ENCODE measurements around the gene JMJD6.
A peak's percentile ranks its signal among the peaks of the same experiment; 100 is the strongest.

The JMJD6 gene

DNA sequence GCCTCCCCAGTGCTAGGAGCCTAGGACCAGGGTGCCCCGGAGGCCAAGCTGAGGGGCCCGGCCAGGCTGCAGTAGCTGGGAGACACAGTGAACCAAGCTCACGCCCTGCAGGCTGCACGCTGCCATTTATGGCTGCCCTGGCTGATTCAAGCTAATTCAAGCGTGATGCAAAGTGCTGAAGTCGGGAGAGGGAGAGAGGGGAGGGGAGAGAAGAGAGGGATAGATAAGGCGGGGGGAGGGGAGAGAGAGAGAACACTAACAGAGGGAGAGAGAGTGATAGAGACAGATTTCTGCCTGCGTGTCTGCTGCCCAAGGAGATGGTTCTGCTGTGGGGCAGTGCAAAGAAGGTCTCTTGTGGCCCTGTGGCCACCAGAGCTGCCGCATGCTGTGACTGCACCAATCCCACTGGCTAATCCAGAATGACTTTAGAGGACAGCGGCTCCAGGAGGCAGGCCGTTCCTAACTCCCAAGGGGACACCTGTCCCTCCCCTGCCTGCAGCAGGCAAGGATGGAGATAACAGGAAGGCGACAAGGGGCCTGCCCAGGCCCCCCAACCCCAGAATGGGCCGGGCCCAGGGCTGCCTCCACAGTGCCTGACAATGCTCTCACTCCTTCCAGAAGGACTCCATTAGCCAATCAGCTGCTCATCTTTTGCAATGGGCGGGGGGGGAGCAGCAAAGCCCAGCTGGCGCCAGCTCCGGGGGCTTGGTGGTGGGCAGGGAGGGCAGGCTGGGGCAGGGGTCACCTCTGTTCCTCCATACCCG, 28.5 kb downstream of the JMJD6 start:
- DNase-seq = no peak

DNA sequence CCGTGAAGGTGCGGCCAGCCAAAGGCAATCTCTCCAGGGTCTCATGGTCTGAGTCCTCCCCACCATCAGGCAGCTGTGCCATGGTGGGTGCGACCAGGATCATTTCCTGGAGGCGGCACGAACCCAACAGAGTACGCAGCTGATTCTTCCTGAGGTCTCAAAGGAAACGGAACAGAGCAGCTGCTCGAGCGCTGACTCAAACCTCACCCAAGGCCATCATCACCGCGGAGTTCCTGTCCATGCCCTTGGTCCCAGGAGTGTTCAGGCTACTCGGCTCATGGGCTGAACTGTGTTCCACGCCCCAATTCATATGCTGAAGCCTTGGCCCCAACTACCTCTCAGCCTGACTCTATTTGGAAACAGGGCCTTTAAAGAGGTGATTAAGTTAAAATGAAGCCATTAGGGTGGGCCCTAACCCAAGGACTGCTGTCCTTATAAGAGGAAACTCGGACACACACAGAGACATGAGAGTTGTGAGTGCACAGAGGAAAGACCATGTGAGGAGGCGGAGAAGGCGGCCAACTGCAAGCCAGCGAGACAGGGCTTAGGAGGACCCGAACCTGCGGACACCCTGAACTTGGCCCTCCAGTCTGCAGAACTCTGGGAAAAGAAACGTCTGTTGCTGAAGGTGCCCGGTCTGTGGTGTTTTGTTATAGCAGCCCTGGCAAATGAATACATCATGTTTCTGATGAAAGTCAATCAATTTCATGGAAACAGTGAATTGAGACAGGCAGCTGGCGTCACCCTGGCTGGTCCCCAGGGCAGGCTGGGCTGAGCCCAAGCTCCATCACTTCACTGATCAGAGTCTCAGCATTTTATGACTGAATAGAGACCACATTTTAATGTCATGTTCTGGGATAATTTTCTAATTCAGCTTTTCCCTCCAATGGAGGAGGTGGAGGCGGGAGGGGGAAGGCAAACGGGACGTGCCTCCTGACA, 29.4 kb downstream of the JMJD6 start:
- DNase-seq = no peak

DNA sequence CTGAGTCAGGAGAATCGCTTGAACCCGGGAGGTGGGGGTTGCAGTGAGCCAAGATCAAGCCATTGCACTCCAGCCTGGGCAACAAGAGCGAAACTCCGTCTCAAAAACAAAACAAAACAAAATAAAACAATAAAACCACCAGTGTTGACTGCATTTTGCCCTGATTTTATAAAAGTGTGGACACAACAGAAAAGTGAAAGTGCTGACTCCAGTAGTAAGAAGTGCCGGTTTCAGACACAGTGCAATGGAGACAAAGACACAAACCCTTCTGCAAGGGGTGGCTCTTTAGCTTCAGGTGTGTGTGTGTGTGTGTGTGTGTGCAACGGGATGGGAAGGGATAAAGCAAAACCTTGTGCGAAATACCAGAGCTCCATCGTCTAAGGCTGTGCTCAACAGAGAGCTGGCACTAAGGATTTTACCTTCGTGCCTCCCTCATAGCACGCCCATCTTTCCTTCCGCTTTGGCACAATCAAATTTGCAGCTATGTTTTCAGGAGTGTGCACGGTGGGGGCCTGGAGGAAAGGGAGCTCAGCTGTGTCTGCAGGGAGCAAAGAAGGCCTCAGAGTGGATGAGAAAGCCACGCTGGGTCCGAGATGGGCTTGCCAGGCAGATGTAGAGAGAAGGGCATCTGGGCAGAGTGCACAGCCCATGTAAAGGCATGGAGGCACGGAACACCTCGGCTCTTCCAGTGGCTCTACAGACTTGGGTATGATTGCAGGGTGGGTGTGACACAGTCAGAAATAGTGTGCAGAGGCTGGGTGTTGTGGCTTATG, 31.2 kb downstream of the JMJD6 start:
- no peak for DNase-seq

DNA sequence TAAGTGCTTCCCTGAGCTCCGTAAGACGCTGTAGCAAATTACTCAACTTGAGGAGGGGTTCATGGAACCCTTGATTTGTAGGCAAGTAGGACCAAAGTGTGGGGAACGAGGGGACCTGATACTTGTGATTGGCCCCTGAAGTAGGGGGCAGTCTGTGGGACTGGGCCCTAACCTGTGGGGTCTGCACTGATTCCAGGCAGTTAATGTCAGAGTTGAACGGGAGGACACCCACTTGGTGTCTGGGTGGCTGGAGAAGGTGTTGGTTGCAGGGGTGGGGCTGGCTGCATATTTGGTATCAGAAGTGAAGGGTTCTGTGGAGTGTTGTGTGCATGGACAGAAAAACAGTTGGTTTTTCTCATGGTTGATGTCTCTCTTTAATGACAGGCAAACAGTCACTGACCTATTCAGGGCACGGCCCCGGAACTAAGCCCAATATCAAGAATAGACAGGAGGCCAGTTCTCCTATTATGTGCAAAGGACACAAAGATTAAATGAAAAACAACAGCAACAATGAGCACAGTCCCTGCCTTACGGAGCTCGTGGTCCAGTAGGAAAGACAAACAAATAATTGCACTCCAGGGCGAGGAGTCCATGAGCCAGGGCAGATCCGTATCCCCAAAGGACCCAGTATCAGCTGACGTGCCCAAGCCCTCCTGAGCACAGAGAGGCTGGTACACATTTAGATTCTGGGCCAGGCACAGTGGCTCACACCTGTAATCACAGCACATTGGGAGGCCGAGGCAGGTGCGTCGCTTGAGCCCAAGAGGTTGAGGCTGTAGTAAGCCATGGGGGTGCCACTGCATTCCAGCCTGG, 34.8 kb downstream of the JMJD6 start:
- DNase-seq = no peak

DNA sequence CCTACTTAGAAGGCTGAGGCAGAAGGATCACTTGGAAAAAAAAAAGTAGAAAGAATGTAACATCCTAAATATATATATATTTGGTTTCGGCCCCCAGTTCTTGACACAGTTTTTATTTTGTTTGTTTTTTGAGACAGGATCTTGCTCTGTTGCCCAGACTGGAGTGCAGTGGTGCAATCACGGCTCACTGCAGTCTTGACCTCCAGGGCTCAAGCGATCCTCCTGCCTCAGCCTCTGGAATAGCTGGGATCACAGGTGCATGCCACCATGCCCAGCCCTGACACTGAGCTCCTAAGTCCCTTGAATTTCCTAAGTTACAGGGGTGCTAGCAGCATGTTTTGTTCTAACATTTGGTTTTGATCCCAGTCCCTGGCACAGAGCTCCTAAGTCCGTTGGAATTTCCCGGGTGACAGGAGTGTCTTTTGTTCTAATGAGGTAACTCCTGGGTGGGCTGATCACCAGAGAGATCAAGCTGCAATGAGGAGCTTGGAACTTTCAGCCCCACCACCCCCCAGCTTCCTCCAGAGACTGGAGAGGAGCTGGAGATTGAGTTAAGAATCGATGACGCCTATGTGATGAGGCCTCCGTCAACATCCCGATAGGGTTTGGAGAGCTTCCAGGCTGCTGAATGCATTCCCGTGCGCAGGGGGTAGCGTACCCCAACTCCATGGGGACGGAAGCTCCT, 35.7 kb downstream of the JMJD6 start:
- no peak for DNase-seq

DNA sequence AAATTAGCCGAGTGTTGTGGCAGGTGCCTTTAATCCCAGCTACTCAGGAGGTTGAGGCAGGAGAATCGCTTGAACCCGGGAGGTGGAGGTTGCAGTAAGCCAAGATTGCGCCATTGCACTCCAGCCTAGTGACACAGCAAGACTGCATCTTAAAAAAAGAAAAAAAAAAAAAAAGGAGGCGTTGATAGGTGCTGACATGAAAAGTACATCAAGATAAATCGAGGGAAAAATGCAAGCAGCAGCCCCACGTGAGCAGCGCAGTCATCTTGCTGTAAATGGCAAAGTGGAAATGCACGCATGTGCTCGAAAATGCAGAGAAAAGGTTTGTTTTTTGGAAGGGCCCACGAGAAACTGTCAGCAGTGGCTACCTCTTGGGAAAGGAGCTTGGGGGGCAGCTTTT, 36.5 kb downstream of the JMJD6 start:
- DNase-seq = no peak

DNA sequence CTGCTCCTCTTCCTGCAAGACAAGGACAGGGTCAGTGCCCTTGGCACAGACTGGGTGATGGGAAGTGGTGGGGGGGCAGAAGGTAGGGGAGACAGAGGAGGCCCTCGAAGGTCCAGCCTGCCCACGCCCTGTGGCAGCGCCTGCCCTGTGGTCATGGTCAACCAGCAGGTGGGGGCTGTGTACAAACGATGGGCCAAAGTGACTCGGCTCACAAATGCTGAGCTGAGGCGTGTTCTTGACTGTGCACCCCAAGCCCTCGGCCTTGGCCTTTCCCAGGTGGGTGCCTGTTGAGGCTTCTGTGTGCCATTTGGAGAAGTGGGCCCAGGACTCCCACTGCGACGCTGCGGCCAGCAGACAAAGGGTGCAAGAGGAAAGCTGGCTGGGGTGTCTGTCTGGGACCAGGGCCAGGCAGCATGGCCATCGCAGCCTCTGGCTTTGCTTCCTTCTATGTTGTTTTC, 38.2 kb downstream of the JMJD6 start:
- DNase-seq = no peak

DNA sequence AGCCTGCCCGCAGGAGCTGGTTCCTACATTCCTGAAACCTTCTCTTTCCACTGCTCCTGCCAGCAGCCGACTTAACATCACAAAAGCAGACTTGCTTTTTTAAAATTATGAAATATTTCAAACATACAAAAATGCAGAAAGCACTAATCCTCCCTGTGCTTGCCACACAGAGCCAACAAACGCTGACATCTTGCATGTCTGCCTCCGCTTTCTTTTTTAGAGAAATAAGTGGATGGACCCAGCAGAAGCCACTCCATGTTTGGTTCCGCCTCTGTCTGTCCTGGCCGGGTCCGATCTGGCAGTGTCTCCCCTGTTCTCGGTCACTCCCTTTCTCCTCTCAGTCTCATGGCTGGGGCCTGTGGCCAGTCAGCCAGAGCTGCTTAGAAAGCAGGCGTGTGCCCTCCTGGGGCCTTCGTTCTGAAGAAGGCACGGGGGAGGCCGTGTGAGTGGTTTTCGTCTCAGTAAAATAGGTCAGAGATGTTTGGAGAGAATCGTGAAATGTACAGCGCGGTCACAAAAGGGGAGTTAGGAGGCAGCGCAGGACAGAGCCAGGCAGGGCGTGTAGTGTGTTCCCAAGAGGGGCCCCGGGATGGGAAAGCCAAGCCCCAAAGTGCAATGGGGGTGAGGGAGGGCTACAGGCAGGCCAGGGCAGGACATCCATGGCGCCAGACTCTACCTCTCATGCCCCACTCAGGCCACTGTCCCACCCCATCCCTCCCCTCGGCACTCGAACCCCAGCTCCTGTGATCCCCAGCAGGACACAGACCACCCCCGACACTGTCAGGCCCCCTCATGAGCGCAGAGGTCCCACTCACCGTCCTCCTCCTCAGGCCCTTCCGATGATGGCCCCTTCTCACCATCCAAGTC, 38.9 kb downstream of the JMJD6 start:
- DNase-seq = no peak

DNA sequence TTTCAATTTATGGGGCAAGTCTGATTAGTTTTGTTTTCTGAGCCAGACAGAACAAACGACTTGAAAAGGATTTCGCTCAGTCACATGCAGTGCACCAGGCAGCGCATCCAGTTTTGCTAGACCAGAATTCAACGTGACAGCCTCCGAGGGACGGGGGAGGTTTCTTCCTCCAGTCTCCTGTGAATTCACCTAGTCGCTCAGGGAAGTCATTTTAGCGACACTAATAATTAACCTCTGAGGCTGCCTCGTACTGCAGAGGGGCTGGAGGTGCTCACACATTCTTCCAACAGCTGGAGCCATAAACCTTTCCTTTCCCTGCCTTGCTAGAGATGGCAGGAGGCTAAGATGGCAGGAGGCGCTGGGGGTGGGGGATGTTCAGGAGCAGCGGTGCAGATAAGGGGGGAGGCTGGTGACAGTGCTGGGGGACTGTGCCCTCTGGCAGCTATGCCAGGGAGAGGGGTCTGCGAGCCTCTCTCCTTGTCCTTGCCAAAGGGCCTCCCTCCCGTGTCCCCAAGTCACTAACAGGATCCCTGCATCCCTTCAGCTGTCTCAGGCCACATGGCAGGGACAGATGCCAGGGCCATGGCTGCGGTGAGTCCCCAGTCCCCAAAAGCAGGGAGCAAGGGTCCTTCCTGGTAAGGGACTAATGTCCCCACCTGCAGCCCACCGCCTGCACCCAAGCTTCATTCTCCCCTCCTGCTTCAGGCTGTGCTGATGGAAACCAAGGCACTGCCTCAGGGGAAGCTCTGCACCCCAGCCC, 39.7 kb downstream of the JMJD6 start:
- no peak for DNase-seq

DNA sequence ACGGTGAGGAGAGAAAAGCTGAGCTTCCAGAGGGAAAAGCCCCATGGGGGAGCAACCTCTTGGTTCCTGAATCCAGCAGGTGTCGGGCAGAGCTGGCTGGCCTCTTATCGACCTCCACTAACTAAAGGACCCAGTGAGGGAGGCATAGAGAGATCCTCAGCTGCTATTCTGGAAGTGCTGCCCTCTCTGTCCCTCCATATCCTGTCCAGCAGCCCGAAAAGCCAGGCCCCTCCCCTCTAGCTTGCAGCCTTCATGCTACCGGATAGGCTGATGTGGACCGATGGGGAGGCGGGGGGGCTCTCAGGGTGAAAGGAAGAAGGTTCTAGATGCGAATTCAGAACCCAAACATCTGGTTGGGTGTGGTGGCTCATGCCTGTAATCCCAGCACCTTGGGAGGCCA, 40.6 kb downstream of the JMJD6 start:
- DNase-seq = no peak

DNA sequence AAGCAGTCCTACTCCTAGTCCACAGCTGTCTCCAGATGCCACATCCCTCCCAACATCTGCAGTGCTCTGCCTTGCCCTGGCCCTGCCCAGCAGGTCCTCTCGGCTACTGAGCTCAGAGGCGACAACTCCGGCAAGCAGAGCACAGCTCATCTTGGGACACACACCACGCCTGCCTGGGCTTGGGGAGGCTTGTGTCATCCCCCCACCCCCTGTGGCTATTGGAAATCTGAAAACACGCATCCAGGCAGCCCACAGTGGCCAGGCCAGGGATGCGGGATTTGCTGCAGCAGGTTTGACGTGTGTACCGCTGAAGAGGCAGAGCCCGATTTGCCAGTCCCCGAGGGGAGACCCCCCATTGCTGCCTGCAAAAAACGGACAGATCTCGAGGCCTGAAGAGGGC, 41.0 kb downstream of the JMJD6 start:
- no peak for DNase-seq

DNA sequence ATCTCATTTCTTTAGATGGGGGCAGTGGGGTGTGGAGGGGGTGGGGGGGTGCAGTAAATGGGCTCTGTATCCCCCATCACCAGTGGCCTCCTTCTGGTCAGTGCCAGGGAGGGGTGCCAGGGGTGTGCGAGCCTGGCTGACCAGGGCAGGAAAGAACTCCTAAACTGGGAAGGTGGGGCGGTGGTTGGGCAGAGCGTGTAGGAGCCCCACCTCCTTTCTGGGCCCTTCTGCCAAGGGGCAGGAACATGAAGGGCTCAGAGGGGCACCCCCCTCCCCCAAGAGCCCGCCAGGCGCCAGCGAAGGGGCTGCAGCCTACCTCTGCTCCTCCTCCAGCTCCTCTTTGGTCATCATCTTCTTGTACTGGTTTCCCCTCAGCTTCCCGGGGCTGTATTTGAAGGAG, 41.6 kb downstream of the JMJD6 start:
- no peak for DNase-seq

DNA sequence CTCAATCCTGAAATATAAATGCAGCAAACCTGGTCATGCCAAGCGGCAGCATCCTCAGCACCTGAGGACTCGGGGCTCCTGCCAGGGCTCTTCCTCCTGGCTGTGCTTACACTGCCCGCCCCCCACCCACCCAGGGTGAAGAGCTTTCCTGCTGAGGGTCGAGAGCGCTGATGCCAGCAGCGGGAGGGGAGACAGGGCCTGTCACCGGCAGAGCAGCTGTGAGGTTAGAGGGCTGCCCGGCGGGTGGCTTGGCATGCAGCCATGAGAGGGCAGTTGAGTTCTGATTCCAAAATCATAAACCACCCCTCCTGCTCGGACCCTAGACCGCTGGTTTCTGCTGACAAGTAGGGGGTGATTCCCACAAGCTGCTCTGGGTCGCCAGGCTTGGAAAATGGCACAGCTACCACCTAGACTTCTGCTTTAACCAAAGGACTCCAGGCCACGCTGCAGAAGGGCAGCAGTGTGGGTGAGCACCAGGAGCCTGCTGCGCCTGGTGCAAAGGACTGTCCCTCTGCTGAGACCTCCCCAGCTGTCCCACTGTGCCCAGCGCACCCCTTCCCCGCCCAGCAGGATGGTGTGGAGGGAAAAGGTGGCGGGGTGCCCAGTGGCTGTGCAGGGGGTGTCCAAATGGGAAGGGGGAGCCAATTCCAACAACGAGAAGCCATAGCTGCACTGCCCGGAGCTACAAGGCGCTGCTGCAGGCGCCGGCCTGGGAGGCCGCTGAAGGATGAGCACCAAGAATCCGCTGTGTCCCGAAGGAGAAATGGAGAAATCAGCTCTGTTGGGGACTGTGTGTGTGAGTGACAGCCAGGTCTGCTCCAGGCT, 42.3 kb downstream of the JMJD6 start:
- DNase-seq = no peak

DNA sequence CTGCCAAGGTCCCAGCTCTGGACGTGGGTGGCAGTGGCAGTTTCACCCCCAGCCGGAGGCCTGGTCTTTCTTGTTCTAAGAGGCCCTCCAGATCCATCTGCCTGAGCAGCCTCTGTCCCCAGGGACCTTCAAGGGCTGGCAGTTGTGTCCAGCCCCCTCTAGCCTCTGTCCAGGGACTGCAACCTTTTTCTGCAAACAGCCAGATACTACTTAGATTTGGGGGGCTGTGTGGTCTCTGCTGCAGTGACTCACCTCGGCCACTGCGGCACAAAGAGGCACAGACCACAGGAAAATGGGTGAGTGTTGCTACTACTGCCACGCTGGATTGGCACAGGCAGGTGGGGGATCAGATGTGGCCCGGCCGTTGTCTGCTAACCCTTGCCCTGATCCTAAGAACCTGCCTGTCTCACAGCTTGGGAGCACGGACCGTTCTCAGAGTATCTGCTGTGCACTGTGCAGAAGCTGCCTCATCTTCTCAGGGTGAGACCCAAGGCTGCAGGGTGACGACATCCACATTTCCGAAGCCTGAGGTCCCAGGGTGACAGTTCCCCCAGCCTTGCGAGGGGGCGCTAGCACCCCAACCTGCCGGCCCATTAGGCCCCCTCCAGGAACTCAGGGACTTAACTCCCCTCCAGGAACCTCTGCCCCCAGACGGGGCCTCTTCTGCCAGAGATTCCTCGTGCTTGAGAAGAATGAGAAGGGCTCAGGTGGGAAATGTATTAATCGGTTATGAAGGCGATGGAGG, 43.2 kb downstream of the JMJD6 start:
- DNase-seq = no peak

DNA sequence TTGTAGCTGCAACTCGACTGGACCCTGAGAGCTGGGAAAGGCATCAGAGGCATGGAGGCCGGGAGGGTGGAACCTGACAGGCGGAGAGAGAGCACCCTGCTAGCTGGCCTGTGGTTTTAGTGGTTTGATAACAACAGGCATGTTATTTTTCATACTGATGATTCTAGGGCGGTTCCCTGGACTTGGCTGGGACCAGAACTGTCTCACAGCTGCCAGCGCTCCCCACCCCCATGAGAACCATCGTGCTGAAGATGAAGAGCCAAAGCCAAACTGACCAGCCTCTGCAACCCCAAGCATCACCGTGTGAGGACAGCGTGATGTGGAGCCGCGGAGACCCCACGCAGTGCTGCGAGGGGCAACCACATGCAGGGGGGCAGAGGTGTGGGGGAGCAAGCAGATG, 44.1 kb downstream of the JMJD6 start:
- no peak for DNase-seq

DNA sequence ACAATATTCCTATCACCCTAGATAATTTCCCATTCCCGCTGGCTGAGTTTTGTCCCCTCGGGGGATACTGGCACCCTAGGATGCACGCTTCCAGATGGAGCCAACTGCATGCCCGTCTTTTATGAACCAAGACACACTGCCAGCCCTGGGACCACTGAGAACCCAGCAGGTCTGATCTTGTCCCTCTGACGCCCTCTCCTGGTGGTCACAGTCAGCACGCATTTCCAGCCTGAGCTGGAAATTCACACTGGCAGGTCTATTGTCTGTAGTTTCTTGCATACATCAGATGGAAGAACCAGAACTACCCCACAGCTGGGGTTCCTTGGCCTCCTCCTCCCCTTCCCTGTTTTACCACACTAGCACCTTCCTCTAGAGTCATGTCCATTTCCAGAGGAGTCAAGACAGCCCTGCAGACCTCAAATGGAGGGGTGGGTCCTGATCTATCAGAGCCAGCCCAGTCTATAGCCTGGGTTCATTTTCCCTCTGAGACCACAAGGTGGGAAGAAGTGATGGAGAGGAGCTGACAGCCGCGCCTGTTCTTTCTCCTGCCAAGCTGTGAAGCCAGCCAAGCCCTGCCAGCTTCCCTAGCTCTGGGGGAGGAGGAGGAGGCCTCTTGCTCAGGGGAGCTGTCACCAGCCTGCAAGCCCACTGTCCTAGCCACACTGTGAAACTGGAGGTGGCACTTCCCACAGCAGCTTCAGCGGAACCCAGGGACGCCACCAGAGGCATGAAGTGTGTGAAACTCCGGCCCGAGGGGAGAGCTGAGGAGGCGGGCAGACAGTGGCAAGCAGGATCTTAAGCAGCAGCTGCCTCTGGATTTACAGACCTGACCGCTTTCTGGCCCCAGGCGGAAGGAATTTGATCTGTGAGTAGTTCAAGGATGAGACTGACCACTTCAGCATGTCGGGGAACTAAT, 44.9 kb downstream of the JMJD6 start:
- peak; percentile 76 for DNase-seq

DNA sequence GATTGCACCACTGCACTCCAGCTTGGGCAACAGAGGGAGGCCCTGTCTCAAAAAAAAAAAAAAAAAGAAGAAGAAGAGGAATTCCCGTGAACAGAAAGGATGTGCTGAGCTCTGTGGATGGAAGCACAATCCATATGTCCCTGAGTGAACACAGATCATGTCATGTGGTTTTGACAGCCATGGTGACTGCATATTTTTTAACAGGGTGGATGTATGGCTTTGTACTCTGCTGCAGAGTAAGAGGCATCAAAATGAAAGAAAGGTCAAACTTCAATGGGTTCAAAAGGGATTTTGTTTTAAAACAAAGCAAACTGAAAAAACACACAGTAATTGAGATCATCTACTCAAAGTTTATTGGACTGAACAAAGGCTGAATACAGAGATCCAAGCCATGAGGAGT, 47.2 kb downstream of the JMJD6 start:
- DNase-seq = no peak

Data from activated CD4-positive, alpha-beta T cell treated with anti-CD3 and anti-CD28 coated beads, Interleukin-2, amount 50 U/mL, for 1 hour (primary cell).